ENCODE results near the gene CPEB4. TPM values are rescaled to one million over a fixed set of nuclear protein-coding genes. Genes with fewer than 3 reads are reported as not detected.

CPEB4 gene
- total and polyA plus RNA-seq, 2 experiments from 2014 or later, result 5.9 to 10.2 TPM

DNA sequence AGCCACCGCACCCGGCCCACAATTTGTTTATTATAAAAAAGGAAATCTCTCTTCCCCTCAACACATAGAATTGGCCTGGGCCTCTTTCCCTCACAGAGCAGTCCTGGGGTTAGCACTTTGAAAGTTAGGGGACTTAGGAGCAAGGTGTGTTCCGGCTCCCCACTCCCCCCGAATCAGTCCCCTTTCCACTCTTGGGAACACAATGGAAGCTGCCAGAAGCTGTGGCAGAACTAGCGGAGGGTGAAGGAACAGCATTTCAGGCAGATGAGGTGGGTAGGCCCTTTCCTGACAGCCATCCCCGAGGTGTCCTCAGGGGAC lies 84.4 kb downstream of the CPEB4 start:
- H3K79me2 ChIP-seq (replicated peaks; ENCODE audit: insufficient read depth), result no peaks in the 10 kb centered on the region
- no peaks in the 10 kb centered on the region for H3K36me3 ChIP-seq (ENCODE audit: insufficient read depth)
- H3K4me2 ChIP-seq, result peak overlapping the region; percentile 85
- H3K9me3 Mint-ChIP-seq, result peaks cover 10% of the 10 kb centered on the region; the same call in 2 of the 3 replicates
- no peaks in the 10 kb centered on the region for H4K20me1 ChIP-seq (replicated peaks; ENCODE audit: insufficient read depth)
- H3K4me3 ChIP-seq, result peak overlapping the region; percentile 58
- H3K27ac Mint-ChIP-seq, result peak overlapping the region; percentile 91
- H3K9me2 ChIP-seq (ENCODE audit: insufficient read depth), result no peaks in the 10 kb centered on the region
- no peak for DNase-seq (ENCODE audit: low spot score)
- H3K4me3 Mint-ChIP-seq, result peak overlapping the region; percentile 74; the same call in 2 of the 3 replicates
- H3K4me1 Mint-ChIP-seq, result peaks cover 53% of the 10 kb centered on the region
- TF ChIP-seq, protein P1, sequence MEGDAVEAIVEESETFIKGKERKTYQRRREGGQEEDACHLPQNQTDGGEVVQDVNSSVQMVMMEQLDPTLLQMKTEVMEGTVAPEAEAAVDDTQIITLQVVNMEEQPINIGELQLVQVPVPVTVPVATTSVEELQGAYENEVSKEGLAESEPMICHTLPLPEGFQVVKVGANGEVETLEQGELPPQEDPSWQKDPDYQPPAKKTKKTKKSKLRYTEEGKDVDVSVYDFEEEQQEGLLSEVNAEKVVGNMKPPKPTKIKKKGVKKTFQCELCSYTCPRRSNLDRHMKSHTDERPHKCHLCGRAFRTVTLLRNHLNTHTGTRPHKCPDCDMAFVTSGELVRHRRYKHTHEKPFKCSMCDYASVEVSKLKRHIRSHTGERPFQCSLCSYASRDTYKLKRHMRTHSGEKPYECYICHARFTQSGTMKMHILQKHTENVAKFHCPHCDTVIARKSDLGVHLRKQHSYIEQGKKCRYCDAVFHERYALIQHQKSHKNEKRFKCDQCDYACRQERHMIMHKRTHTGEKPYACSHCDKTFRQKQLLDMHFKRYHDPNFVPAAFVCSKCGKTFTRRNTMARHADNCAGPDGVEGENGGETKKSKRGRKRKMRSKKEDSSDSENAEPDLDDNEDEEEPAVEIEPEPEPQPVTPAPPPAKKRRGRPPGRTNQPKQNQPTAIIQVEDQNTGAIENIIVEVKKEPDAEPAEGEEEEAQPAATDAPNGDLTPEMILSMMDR (conservative IDR thresholded peaks at IDR 0.05; ENCODE audit: low read depth in 2 of 2), result 0 out of 4 replicates have a peak, but pooled peaks of 1 of the 2 experiments have one; percentile 4
- no peak for TF ChIP-seq EZH2 (IDR thresholded peaks at IDR 0.05; ENCODE audit: low read depth, unreplicated experiment)
- H2AFZ ChIP-seq, result no peak overlapping the region
- H3K36me3 Mint-ChIP-seq (ENCODE audit: low read depth), result peaks cover 9% of the 10 kb centered on the region; the same call in 1 of the 3 replicates
- H3F3A ChIP-seq (replicated peaks; ENCODE audit: low read depth), result peaks cover 9% of the 10 kb centered on the region; the same call in 1 of the 2 replicates
- peaks cover 52% of the 10 kb centered on the region for H3K4me1 ChIP-seq (ENCODE audit: insufficient read depth)
- no peak; the same call in 2 of the 3 replicates for ATAC-seq
- peak overlapping the region; percentile 82 for H3K27ac ChIP-seq (ENCODE audit: low read depth)
- peaks cover 10% of the 10 kb centered on the region for H3K27me3 Mint-ChIP-seq (ENCODE audit: insufficient read depth, low read depth, poor library complexity)
- no peaks in the 10 kb centered on the region for H3K27me3 ChIP-seq (ENCODE audit: insufficient read depth)

DNA sequence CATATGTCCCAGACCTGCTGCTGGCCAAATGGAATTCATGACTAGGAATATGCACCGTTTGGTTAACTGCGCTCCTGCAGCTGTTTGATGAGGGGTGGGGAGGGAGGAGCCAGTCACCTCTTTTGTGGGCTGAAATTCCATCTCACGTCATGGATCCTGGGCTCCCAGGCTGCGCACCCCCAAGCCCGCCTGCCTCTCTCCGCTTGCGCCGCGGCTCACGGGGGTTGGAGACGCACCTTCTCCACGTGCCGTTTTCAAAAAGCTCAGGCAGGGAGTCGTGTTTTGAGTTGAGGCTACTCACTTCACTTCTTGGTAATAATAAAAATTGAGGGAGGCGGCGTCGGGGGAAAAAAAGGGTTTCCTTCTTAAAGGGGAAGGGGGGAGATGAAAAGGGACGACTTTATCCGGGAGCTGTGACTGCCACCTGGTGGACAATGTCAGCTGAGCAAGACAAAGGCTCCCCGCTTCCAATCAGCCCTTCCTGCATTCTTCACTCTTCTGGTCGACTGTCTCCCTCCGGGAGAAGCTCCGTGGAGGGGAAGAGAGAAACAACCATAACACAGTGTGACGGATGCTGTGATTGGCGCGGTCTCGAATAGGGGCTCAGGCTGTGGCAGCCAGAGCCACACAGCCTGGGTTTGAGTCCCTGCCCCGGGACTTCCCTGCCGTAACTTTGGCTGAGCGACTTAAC lies 84.9 kb downstream of the CPEB4 start:
- DNase-seq (ENCODE audit: low spot score), result peak; percentile 96
- H3K4me3 ChIP-seq, result peak overlapping the region; percentile 58
- ATAC-seq, result peak; percentile 75
- H3K4me3 Mint-ChIP-seq, result peak overlapping the region; percentile 74
- H3K27ac Mint-ChIP-seq, result peak overlapping the region; percentile 96
- peaks cover 13% of the 10 kb centered on the region; the same call in 1 of the 3 replicates for H3K36me3 Mint-ChIP-seq (ENCODE audit: low read depth)
- no peaks in the 10 kb centered on the region for H3K79me2 ChIP-seq (replicated peaks; ENCODE audit: insufficient read depth)
- H3K27me3 ChIP-seq (ENCODE audit: insufficient read depth), result no peaks in the 10 kb centered on the region
- H3K4me2 ChIP-seq, result peak overlapping the region; percentile 85
- H3K4me1 ChIP-seq (ENCODE audit: insufficient read depth), result peaks cover 47% of the 10 kb centered on the region
- H3K27ac ChIP-seq (ENCODE audit: low read depth), result peak overlapping the region; percentile 82
- H3K9me3 Mint-ChIP-seq, result peaks cover 14% of the 10 kb centered on the region; the same call in 2 of the 3 replicates
- H4K20me1 ChIP-seq (replicated peaks; ENCODE audit: insufficient read depth), result no peaks in the 10 kb centered on the region
- TF ChIP-seq CREB1 (CRISPR knock-in tag; IDR thresholded peaks at IDR 0.05; ENCODE audit: low read depth), result peak; percentile 72
- TF ChIP-seq, protein P2, sequence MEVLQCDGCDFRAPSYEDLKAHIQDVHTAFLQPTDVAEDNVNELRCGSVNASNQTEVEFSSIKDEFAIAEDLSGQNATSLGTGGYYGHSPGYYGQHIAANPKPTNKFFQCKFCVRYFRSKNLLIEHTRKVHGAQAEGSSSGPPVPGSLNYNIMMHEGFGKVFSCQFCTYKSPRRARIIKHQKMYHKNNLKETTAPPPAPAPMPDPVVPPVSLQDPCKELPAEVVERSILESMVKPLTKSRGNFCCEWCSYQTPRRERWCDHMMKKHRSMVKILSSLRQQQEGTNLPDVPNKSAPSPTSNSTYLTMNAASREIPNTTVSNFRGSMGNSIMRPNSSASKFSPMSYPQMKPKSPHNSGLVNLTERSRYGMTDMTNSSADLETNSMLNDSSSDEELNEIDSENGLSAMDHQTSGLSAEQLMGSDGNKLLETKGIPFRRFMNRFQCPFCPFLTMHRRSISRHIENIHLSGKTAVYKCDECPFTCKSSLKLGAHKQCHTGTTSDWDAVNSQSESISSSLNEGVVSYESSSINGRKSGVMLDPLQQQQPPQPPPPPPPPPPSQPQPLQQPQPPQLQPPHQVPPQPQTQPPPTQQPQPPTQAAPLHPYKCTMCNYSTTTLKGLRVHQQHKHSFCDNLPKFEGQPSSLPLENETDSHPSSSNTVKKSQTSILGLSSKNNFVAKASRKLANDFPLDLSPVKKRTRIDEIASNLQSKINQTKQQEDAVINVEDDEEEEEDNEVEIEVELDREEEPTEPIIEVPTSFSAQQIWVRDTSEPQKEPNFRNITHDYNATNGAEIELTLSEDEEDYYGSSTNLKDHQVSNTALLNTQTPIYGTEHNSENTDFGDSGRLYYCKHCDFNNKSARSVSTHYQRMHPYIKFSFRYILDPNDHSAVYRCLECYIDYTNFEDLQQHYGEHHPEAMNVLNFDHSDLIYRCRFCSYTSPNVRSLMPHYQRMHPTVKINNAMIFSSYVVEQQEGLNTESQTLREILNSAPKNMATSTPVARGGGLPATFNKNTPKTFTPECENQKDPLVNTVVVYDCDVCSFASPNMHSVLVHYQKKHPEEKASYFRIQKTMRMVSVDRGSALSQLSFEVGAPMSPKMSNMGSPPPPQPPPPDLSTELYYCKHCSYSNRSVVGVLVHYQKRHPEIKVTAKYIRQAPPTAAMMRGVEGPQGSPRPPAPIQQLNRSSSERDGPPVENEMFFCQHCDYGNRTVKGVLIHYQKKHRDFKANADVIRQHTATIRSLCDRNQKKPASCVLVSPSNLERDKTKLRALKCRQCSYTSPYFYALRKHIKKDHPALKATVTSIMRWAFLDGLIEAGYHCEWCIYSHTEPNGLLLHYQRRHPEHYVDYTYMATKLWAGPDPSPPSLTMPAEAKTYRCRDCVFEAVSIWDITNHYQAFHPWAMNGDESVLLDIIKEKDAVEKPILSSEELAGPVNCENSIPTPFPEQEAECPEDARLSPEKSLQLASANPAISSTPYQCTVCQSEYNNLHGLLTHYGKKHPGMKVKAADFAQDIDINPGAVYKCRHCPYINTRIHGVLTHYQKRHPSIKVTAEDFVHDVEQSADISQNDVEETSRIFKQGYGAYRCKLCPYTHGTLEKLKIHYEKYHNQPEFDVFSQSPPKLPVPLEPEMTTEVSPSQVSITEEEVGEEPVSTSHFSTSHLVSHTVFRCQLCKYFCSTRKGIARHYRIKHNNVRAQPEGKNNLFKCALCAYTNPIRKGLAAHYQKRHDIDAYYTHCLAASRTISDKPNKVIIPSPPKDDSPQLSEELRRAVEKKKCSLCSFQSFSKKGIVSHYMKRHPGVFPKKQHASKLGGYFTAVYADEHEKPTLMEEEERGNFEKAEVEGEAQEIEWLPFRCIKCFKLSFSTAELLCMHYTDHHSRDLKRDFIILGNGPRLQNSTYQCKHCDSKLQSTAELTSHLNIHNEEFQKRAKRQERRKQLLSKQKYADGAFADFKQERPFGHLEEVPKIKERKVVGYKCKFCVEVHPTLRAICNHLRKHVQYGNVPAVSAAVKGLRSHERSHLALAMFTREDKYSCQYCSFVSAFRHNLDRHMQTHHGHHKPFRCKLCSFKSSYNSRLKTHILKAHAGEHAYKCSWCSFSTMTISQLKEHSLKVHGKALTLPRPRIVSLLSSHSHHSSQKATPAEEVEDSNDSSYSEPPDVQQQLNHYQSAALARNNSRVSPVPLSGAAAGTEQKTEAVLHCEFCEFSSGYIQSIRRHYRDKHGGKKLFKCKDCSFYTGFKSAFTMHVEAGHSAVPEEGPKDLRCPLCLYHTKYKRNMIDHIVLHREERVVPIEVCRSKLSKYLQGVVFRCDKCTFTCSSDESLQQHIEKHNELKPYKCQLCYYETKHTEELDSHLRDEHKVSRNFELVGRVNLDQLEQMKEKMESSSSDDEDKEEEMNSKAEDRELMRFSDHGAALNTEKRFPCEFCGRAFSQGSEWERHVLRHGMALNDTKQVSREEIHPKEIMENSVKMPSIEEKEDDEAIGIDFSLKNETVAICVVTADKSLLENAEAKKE (CRISPR knock-in tag; IDR thresholded peaks at IDR 0.05), result peak; percentile 62; the same call in 1 of the 2 replicates
- TF ChIP-seq POLR2AphosphoS5 (IDR thresholded peaks at IDR 0.05; ENCODE audit: low read depth), result no peak
- TF ChIP-seq, protein P1 (conservative IDR thresholded peaks at IDR 0.05; ENCODE audit: low read depth in 2 of 2), result peak; percentile 82 to 89
- peaks cover 9% of the 10 kb centered on the region; the same call in 1 of the 2 replicates for H3F3A ChIP-seq (replicated peaks; ENCODE audit: low read depth)
- H3K36me3 ChIP-seq (ENCODE audit: insufficient read depth), result no peaks in the 10 kb centered on the region
- no peaks in the 10 kb centered on the region for H3K9me2 ChIP-seq (ENCODE audit: insufficient read depth)
- peaks cover 48% of the 10 kb centered on the region for H3K4me1 Mint-ChIP-seq
- H3K27me3 Mint-ChIP-seq (ENCODE audit: insufficient read depth, low read depth, poor library complexity), result peaks cover 10% of the 10 kb centered on the region
- H2AFZ ChIP-seq, result peak overlapping the region; percentile 95
